ENCODE measurements around the gene ARHGAP30. TPM values are rescaled to one million over a fixed set of nuclear protein-coding genes. Genes with fewer than 3 reads are reported as not detected.
"Not testable (repeated sequence)": the region's sequence is repeated elsewhere in the genome, so short reads cannot be mapped to it uniquely, and the experiment has no call there.

The ARHGAP30 gene
- total RNA-seq, 1 experiment from 2014 or later: 0.10 TPM

GRCh38 chr1:161076410-161076809, 6.7 kb upstream of the ARHGAP30 start:
- in situ Hi-C loops (cut with HindIII; ENCODE audit: low sequenced_read_pairs): no loop called here
- DNase-seq (ENCODE audit: low spot score): no peak

GRCh38 chr1:161074676-161075368, 5.1 kb upstream of the ARHGAP30 start:
- in situ Hi-C loops (cut with HindIII; ENCODE audit: low sequenced_read_pairs): no loop called here
- no peak for DNase-seq (ENCODE audit: low spot score)

DNA sequence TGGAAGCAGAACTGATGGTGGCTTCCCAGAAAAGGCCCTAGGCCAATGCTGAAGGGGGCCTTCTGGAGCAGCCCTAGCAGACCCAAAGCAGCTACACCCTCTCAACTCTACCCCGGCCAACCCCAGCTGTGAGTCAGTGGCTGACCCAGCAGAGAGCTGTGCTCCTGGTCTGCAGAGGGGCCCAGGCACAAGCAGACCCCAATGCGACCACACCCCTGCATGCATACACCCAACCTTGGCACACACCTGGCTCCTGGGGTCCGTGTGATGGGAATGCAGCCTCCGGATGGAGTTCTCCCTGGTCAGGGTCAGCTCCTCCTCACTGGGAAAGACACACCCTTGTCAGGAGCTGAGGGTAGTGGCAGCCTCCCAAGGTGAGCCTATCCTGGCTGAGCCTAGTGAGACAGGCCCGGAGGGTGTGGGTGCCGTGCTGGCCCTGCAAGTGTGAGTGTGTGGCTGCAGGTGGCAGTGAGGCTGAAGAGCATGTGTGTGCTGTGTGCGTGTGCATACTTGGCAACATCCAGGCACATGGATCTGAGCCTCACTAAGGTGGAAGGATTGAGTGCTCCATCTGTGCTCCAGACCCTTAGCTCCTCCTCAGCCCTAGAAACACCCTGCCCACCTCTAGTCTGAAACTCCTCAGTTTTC, 3.9 kb upstream of the ARHGAP30 start:
- DNase-seq (ENCODE audit: low spot score): no peak
- in situ Hi-C loops (cut with HindIII; ENCODE audit: low sequenced_read_pairs): no loop called here

DNA sequence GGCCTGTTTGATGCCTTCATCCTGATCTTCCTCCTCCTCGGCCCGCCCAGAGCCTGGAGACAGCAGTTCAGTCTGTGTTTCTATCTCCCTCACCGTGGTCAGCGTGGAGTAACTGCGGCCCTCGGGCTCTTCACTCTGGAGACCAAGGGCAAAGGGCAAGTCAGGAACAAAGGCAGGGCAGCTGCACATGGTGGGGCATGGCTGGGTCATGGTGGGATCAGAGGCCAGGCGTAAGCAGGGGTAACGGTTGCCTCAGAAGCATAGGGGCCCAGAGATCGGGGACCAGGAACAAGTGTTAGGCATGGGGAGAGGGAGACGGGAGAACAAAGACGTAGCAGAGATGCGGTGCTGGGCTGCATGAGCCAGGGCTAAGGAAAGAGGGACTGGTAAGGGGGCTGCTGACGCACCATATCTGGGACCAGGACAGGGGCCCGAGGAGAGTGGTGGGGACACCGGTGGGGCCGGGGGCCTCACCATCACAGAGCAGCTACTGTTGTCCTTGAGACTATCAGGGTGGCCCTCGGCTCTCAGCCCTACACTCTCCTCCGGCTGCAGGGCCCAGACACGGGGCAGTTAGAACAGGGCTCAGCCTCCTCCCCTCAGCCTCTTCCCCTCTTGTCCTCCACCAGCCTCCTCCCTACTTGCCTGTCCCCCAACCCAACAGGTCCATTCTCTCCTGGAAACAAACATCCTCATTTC, 3.2 kb upstream of the ARHGAP30 start:
- in situ Hi-C loops (cut with HindIII; ENCODE audit: low sequenced_read_pairs): no loop called here
- DNase-seq (ENCODE audit: low spot score): no peak

GRCh38 chr1:161071886-161072371, 2.2 kb upstream of the ARHGAP30 start:
- in situ Hi-C loops (cut with HindIII; ENCODE audit: low sequenced_read_pairs): no loop called here
- DNase-seq (ENCODE audit: low spot score): peak; percentile 17

GRCh38 chr1:161070761-161071160, 1.1 kb upstream of the ARHGAP30 start:
- in situ Hi-C loops (cut with HindIII; ENCODE audit: low sequenced_read_pairs): no loop called here
- DNase-seq (ENCODE audit: low spot score): no peak

DNA sequence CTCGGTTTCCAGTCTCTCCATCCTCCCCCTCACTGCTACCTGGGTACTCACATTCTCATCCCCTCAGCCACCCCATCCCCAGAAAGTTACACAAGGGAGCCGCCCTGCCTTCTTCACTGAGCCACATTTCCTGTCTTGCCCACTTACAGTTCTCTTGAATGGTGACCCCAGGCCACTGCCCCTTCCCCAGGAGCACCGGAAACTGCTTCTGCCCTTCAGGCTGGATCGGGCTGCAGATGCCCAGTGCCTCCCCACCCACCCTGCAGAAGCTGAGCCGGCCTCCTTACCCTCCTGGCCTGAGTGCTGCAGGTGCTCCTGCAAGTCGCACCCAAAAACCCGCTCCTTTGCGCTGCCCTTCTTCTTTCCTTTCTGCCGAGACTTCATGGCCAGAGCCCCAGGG, 450 bp downstream of the ARHGAP30 start:
- in situ Hi-C loops (cut with HindIII; ENCODE audit: low sequenced_read_pairs): no loop called here
- DNase-seq (ENCODE audit: low spot score): no peak

DNA sequence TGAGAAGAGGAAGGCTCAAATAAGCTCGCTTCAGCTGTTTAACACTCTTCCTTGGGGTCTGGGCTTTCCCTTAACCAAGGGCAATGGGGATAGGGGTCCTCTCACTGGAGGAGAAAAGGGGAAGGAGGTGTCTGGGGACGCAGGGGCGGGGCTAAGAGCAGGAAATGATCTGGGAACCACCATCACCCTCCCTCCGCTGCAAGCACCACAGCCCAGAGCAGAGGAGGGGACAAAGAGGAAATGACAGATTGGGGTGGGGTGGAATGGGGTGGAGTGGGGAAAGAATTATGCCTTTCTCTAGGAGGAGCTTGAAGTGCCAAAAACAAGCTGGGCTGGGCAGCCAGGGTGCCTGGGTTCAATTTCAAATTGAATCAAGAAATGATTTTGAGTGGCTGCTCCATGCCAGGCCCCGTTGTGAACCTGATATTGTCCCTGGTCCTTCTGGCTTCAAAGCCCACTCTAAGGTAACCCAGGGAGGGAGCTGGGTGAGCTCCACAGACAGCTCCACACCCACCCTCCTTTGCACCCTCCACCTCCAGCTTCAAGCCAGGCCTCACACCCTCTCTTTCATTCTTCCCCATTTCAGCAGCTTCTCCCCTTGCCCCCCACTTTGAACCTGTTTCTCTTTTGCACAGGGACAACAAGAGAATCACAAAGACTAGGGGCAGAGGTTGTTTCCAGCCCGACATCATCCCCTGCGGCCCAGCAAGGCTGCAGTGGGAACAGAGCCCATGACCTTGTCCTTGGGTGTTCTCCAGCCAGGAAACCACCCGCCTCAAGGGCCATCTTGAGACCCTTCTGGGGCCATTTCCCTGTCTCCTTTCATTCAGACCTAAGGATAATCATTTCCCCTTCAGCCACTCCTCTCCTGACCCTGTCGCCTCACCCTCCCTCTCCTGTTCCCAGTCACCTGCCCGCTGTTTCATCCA, 1.1 kb downstream of the ARHGAP30 start:
- no peak for DNase-seq (ENCODE audit: low spot score)
- in situ Hi-C loops (cut with HindIII; ENCODE audit: low sequenced_read_pairs): no loop called here

GRCh38 chr1:161066694-161067093, 3.0 kb downstream of the ARHGAP30 start:
- no peak for DNase-seq (ENCODE audit: low spot score)
- in situ Hi-C loops (cut with HindIII; ENCODE audit: low sequenced_read_pairs): no loop called here

DNA sequence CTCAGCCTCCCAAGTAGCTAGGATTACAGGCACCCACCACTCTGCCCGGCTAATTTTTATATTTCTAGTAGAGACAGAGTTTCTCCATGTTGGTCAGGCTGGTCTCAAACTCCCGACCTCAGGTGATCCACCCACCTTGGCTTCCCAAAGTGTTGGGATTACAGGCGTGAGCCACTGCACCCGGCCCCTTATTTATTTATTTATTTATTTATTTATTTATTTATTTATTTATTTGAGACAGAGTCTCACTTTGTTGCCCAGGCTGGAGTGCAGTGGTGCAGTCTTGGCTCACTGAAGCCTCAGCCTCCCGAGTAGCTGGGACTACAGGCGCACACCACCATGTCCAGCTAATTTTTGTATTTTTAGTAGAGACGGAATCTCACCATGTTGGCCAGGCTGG, 4.0 kb downstream of the ARHGAP30 start:
- in situ Hi-C loops (cut with HindIII; ENCODE audit: low sequenced_read_pairs); DNase-seq (ENCODE audit: low spot score): not testable (repeated sequence)

DNA sequence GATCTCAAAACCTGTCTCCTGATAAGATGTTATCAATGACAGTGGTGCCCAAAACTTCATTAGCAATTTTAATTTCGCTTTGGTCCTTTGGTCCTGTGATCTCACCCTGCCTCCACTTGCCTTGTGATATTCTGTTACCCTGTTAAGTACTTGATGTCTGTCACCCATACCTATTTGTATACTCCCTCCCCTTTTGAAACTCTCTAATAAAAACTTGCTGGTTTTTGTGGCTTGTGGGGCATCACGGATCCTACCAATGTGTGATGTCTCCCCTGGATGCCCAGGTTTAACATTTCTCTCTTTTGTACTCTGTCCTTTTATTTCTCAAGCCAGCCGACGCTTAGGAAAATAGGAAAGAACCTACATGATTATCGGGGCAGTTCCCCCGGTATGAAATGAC, 5.8 kb downstream of the ARHGAP30 start:
- DNase-seq (ENCODE audit: low spot score); in situ Hi-C loops (cut with HindIII; ENCODE audit: low sequenced_read_pairs): not testable (repeated sequence)

- no peak for DNase-seq (ENCODE audit: low spot score)
- in situ Hi-C loops (cut with HindIII; ENCODE audit: low sequenced_read_pairs): no loop called here
These were observed 8.3 kb downstream of the ARHGAP30 start for GRCh38 chr1:161061419-161061818.

DNA sequence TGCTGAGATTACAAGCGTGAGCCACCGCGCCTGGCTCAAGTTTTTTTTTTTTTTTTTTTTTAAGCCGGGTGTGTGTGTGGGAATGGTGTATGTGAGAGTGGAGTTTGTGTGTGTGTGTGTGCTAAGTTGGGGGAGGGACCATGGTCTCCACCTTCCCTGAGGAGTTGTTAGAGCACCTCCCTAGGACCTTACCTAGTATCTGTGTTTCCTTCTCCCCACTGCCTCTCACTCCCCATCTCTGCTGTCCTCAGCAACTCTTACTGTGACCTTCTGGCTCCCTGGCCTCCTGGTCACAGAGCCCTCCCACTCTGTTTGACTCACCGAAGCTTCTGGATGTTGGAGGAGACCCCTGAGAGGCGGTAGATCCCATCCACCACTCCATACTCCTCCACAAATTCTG, 10.4 kb downstream of the ARHGAP30 start:
- DNase-seq (ENCODE audit: low spot score): no peak
- in situ Hi-C loops (cut with HindIII; ENCODE audit: low sequenced_read_pairs): no loop called here

DNA sequence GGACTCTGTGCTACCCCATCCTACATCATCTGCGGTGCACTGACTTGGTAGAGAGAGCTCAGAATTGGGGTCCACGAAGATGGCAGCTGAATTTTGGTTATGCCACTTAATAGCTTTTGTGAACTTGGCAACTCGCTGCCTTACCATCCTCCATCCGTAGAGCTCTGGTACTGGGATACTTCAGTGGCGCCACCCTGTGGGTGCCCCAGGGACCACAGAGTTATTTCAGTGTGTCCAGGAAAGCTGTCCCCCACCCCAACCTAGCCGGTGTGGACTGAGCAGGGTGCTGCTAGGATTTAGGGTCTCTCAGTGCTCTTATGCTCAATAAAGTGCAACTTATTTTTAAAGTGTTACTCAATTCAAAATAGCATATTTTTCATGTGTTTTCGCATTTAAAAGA, 14.9 kb downstream of the ARHGAP30 start:
- DNase-seq (ENCODE audit: low spot score): no peak
- in situ Hi-C loops (cut with HindIII; ENCODE audit: low sequenced_read_pairs): no loop called here

GRCh38 chr1:161054232-161054631, 15.5 kb downstream of the ARHGAP30 start:
- in situ Hi-C loops (cut with HindIII; ENCODE audit: low sequenced_read_pairs): no loop called here

GRCh38 chr1:161052899-161053298, 16.8 kb downstream of the ARHGAP30 start:
- in situ Hi-C loops (cut with HindIII; ENCODE audit: low sequenced_read_pairs): no loop called here
- DNase-seq (ENCODE audit: low spot score): no peak

More at GRCh38 chr1:161054232-161054631, 15.5 kb downstream of the ARHGAP30 start:
- no peak for DNase-seq (ENCODE audit: low spot score)

DNA sequence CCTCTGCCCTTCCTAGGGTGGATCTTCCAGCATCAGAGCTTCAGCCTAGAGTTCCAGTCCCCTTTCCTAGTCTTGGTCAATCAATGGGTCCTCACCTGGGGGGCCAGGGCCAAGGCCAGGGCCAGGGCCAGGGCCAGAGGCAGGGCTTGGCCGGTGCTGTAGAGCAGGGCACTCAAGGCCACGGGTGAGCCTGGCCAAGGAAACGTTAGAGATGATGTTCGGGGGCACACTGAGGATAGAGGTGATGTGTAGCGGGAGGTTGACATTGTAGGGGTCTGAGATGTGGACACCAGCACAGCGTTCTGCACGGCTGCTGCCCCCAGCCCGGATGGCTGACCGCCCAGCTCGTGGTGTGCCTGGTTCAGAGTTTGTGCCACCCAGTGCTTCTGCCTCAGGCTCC, 18.5 kb downstream of the ARHGAP30 start:
- in situ Hi-C loops (cut with HindIII; ENCODE audit: low sequenced_read_pairs): no loop called here
- no peak for DNase-seq (ENCODE audit: low spot score)

DNA sequence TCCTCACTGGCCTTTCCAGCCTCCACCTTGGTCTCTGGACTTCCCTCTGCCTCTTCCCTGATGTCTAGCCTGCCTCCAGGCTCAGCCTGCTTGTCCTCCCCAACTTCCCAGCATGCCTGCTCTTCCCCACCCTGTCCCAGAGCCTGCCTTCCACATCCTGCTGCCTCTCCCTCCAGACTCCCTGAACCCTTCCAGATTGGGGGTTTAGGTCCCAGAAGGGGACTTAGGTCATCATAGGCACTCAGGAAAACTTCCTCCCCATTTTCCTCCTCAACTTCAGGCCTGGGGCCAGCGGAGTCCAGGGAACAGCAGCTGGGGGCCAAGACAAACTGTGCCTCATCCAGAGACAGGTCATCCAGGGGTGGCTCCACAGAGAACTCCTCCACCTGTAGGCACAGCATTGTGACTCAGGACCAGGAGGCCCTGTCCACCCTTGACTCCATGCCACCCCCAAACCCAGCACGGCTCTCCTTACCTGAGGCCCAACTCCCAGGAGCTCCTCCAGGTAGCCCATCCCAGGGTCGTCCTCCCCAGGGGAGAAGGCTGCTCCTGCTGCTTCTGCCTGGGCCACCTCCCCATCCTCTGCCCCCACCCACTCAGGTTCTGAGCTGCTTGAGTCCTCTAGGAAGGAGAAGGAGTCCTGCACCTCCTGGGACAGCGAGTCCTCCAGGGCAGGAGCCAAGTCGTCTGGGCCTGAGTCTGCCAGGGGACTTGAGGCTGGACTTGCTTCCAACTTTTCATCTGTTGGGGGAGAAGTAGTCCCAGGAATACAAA, 20.6 kb downstream of the ARHGAP30 start:
- DNase-seq (ENCODE audit: low spot score): no peak
- in situ Hi-C loops (cut with HindIII; ENCODE audit: low sequenced_read_pairs): loop anchor here (10.0 kb wide), 1 partner anchor 96 kb away; no protein-coding TSS in a partner anchor
